Amygdala (tissue), 56 donors: ENCODE measurements around the gene AKT1S1.

Experiments used
- DNase-seq, 56 donors: peaks; one replicate each; lab custom pipeline; 2025; lab: John Stamatoyannopoulos, UW

AKT1S1 gene

GRCh38 chr19:49844138-49845095 lies 32.7 kb downstream of the AKT1S1 start:
- no peak for DNase-seq

- DNase-seq, result no peak
Measured at GRCh38 chr19:49843265-49843664, 33.9 kb downstream of the AKT1S1 start.

DNA sequence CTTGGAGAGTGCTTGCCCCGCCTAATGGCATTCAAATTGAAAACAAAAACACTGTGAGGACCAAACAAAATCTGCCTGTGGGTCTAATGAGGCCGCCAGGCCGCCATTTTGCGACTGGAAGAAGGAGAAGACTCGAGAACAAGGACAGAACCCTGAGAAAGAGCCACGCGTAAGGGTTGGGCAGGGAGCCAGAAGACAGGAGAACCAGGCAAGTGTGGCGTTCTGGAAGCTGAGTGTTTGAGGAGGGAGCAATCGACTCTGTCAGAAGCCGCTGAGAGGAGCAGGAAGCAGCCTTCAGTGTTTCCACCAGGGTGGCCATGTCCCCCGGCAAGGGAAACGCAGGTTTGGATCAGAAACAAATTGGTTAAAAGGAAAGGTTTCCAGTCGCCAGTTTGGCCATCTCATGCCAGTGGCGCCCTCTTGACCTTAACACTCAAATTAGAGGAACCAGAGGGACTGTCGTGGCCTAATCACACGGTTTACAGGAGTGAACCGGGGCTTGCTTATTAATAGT lies 36.4 kb downstream of the AKT1S1 start:
- DNase-seq, result no peak

- DNase-seq, result no peak
Measured at GRCh38 chr19:49840321-49840720, 36.8 kb downstream of the AKT1S1 start.

DNA sequence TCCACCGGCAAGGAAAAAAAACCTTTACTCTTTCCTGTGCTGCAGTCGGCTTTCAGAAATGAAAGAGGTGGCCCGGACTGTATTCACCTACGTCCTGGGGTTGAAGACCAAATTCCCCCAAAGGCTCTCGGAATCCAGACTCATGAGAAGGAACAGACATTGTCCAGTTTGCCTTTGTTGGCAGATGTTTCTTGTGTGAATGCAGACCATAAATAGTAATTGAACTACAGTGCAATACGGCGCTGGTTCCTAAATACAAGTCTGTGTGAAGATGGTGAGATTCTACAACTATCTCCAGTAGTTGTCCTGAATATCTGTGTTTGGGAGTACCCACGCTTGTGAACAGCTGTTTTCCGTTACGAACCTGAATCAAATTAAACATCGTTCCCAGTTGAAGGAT lies 37.4 kb downstream of the AKT1S1 start:
- no peak for DNase-seq

- no peak for DNase-seq
Measured at GRCh38 chr19:49838885-49839588, 38.1 kb downstream of the AKT1S1 start.

GRCh38 chr19:49837425-49837824 lies 39.7 kb downstream of the AKT1S1 start:
- no peak for DNase-seq

DNA sequence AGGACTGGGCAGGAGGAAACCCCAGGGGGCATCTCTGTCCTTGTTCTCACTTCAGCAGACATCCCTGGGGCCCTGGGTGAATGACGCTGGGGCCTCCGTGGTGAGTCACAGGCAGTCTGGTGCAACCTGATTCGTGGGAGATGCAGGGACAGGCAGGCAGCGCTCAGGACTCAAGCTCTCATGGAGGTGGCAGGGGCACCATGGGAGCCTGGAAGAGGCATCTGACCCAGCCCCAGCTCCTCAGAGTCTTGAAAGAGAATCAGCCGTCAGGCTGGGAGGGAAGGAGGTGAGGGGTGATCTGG lies 40.2 kb downstream of the AKT1S1 start:
- DNase-seq, result no peak

GRCh38 chr19:49836176-49837008 lies 40.8 kb downstream of the AKT1S1 start:
- DNase-seq, result no peak

GRCh38 chr19:49835562-49835961 lies 41.6 kb downstream of the AKT1S1 start:
- DNase-seq, result no peak

DNA sequence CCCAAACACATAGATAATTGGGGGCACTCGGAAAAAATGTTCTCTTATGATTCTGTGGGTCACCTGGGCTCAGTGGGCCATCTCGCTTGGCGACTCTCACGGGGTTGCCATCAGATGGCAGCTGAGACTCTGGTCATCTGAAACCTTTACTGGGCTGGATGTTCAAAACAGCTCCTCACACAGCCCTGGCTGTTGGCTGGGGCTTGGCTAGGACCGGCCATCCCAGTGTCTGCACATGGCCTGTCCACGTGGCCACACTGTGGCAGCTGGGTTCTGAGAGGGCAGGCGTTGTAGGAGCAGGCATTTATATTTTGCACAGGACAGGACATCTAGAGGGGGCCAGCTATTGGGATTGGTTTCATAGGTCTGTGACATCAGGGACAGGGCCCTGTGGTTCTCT lies 43.6 kb downstream of the AKT1S1 start:
- peak in 1 of 56 donors; percentile 4 for DNase-seq

DNA sequence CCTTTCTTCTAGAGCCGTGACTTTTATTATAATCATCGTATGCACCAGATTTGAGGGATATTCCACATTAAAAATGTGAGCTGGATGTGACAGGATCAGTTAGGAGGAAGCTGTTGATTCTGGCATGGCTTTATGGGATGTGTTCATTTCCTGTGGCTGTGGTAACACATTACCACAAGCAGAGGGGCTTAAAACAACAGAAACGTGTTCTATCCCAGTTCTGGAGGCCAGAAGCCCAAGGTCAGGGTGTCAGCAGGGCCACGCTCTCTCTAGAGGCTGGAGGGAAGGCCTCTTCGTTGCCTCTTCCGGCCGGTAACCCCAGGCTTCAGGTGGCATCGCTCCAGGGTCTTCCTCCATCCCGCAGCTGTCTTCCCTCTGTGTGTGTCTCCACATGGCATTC lies 44.6 kb downstream of the AKT1S1 start:
- DNase-seq, result no peak

DNA sequence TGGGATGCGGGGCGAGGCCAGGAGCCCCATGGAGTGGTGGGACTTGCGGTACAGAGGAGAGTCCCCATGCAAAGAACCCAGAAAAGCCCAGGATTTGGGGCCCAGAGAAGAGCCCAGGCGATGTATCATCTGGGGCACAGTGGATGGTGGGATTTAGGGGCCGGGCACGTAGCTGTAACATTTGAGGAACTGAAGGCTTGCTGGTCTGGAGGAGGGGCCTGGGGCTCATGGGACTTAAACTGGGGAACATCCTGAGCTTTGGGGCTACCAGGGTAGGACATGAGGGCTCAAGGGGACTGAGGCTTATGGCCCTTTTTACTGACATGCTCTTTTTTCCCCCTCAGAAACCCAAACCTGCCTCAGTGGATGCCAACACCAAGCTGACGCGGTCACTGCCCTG lies 45.6 kb downstream of the AKT1S1 start:
- no peak for DNase-seq

- no peak for DNase-seq
Measured at GRCh38 chr19:49830766-49831165, 46.4 kb downstream of the AKT1S1 start.

DNA sequence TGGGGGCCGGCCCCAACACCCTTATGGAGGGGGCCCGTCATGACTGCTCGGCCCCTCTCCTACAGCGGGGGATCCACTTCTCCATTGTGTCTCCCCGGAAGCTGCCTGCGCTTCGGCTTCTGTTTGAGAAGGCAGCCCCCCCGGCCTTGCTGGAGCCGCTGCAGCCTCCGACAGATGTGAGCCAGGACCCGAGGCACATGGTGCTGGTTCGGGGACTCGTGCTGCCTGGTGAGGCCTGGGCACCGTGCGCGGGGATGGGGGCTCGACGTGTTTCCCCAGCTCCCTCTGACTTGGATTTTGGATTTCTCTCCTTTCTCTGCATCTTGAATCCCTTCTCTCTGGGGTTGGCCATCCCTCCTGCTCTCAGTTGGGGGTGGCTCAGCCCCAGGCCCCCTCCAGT lies 47.4 kb downstream of the AKT1S1 start:
- no peak for DNase-seq

GRCh38 chr19:49829200-49829599 lies 48.0 kb downstream of the AKT1S1 start:
- DNase-seq, result no peak

- DNase-seq, result no peak
Measured at GRCh38 chr19:49827034-49827433, 50.1 kb downstream of the AKT1S1 start.

DNA sequence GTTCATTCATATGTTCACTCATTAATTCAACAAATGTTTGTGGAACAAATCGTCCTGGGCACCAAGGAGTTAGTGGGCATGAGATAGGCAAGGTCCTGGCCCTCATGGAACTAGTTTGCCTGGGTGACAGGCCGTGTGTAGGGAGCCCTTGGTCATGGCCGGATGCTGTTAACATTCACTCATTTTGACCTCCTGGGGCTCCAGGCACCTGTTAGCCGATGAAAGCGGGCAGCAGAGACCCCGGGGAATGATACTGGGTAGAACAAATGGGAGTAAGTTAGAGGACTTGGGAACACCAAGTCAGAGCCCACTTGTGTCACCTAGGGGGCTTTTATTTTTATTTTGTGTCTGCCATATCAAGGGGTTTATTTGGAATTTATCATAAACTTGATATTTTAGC lies 52.5 kb downstream of the AKT1S1 start:
- no peak for DNase-seq

DNA sequence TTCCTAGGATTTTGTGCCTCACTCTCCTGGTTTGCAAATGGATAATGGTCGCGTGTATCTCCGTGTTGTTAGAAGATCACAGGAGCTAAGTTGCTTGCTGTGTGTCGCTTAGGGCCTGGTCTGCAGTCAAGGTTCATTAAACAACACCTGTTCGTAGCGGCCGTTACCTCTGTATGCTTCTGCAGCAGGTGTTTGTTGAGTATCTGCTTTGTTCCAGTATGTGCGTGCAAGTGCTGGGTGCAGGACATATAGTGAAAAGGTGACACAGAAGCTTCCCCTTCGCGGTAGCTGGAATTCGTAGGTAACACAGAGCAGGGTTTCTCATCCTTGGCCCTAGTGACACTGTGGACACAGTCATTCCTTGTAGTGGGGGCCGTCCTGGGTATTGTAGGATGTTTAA lies 53.7 kb downstream of the AKT1S1 start:
- no peak for DNase-seq

- no peak for DNase-seq
Measured at GRCh38 chr19:49820125-49820524, 57.0 kb downstream of the AKT1S1 start.
